Heart right ventricle (tissue), 16 donors: ENCODE measurements around the gene ZBED1. TPM values are rescaled to one million over a fixed set of nuclear protein-coding genes. Genes with fewer than 3 reads are reported as not detected.

Experiments
- ATAC-seq, 8 donors: fragments of 200-7000 bp; cut with Tn5 transposase; one replicate each; pipeline ENCODE4 v1.9.1; 2020; ENCODE audit warnings: mild to moderate bottlenecking in 8 of 8, moderate library complexity in 8 of 8, moderate number of reproducible peaks in 1 of 8
- DNase-seq, 2 donors: peaks; one replicate each; pipeline ENCODE4 v3.0.0-alpha.2; 2020
- H3K27ac ChIP-seq, 10 donors: fragments of 200-600 bp; sonication (generic) in 2 of 10; one replicate each; pipeline versions ENCODE4 v1.5.0 to v1.8.0; 2020 to 2022; ENCODE audit warnings: mild to moderate bottlenecking in 3 of 10
- H3K27me3 ChIP-seq, 7 donors: fragments of 200-600 bp; one replicate each; pipeline ENCODE4 v1.8.0; 2021 to 2022; ENCODE audit warnings: mild to moderate bottlenecking in 2 of 7
- H3K36me3 ChIP-seq, 9 donors: fragments of 200-600 bp; sonication (generic) in 1 of 9; one replicate each; pipeline versions ENCODE4 v1.5.0 to v1.8.0; 2020 to 2022; ENCODE audit warnings: mild to moderate bottlenecking in 2 of 9
- H3K4me1 ChIP-seq, 9 donors: fragments of 200-600 bp; sonication (generic) in 1 of 9; one replicate each; pipeline versions ENCODE4 v1.5.0 to v1.8.0; 2020 to 2022; ENCODE audit warnings: mild to moderate bottlenecking in 4 of 9
- H3K4me3 ChIP-seq, 10 donors: fragments of 200-600 bp; sonication (generic) in 2 of 10; one replicate each; pipeline versions ENCODE4 v1.5.0 to v1.8.0; 2020 to 2022; ENCODE audit warnings: mild to moderate bottlenecking in 7 of 10, moderate library complexity in 2 of 10
- H3K9me3 ChIP-seq, 11 donors: fragments of 200-600 bp in 10 of 11; sonication (generic) in 2 of 11; one replicate each; pipeline versions ENCODE4 v1.5.0 to v1.8.0; 2013 to 2022; ENCODE audit warnings: mild to moderate bottlenecking in 2 of 11, control low read depth in 1 of 11, moderate library complexity in 1 of 11
- WGBS, 2 donors: extraction: QIAGEN DNeasy Blood & Tissue Kit; methylation state at CpG; one replicate each; pipeline ENCODE4 v1.1.7; 2013; ENCODE audit warnings: inconsistent platforms in 1 of 2; 5-methylcytosine and 5-hydroxymethylcytosine counted together
- intact Hi-C, 10 donors: fragments of 100-400 bp; cut with DNase I; formaldehyde crosslinking; loops; one replicate each; pipeline versions ENCODE4 v1.11.1 to v1.14.2; 2022
- polyA plus RNA-seq, 2 donors: library from polyadenylated mRNA; stranded (reverse); fragments of 200-250 nt; gene quantifications; one replicate each; pipeline ENCODE4 v1.2.3, GENCODE V29; 2013
- total RNA-seq, 10 donors: library from RNA; stranded (reverse); fragmentation: NEBNext Ultra II Directional in 3 of 10; extraction: Animal tissue kit (Norgen Biotek cat#: 25700) in 3 of 10; gene quantifications; one replicate each; pipeline versions ENCODE4 v1.2.1 to v1.2.4, GENCODE V29; 2021 to 2023
- TF ChIP-seq, protein P1 (sequence below), 9 donors: fragments of 200-600 bp; sonication (generic) in 2 of 9; IDR thresholded peaks; one replicate each; pipeline versions ENCODE4 v1.5.0 to v1.8.0; 2021 to 2022; ENCODE audit warnings: antibody characterized with exemption in 9 of 9, mild to moderate bottlenecking in 5 of 9, moderate library complexity in 1 of 9
- donor health status: Arrhythmogenic right ventricular cardiomyopathy.
- donor health status: ischemic (EF 13 %, LVEDD 7.1; RV severe dilation, severe dysfunction).
- donor health status: healthy with polysubstance abuse.
- donor health status: DM: no; HTN: yes; CAD: no.
- donor health status: DM: no; HTN: no; CAD: no.
- donor health status: ischemic (EF 25% LVEDD 6.9; RV normal size, moderate dysfunction).
- donor health status: ischemic (EF 25% LVEDD 5.7; RV mildly dilated, moderate dysfunction).
- donor health status: healthy.
- donor health status: DM: yes; HTN: yes; CAD: no.
- donor health status: Ischemic cardiomyopathy.
- donor health status: ischemic (EF 35%, LVEDD 5.7; RV mildly dilated, moderate dysfunction).
- donor health status: nonischemic (EF 11% LVEDD 7.7; RV severe dilation, severe dysfunction).
- donor health status: DM: yes; HTN: yes; CAD: no.
- donor health status: PGD.
- donor health status: ischemic (EF 29% LVEDD 5.4; RV normal size, mild dysfunction).
- donor health status: nonischemic (EF 23%, LVEDD 6.1; RV moderate dilation, normal function).

ZBED1 gene
- total and polyA plus RNA-seq, 12 donors, result 19.0 to 60.8 (median 53.1) TPM

DNA sequence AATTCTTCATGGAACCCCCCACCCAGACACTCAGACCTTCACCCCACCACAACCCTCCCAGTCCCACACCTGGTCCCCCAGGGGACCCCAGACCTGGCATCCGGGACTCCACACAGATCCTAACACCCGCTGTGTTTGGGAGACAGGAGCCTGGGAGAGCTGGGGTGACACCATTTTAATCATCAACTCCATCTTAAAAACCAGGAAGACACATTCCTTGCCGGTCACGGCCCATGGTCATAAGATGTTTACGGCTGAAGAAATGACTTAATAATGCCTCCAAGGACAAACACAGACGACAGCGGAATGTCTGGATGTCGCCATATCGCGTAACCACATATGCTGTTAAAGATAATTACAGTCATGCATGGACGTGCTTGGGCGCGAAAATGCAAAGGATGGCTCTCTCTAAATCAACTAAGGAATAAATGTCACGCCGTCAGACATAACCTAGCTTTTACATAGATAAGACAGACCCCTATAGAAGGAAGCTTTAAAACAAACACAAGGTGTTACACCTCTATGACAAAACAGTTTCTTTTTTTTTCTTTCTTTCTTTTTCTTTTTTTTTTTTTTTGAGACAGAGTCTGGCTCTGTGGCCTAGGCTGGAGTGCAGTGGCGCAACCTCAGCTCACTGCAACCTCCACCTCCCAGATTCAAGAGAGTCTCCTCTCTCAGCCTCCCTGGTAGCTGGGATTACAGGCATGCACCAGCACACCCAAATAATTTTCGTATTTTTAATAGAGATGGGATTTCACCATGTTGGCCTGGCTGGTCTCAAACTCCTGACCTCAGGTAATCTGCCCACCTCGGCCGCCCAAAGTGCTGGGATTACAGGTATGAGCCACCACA lies 2.1 kb upstream of the ZBED1 start:
- no peaks in the 10 kb centered on the region for H3K9me3 ChIP-seq
- no peaks in the 10 kb centered on the region for H3K27me3 ChIP-seq
- no peaks in the 10 kb centered on the region for H3K36me3 ChIP-seq
- no peak overlapping the region for H3K4me3 ChIP-seq
- DNase-seq, result no peak
- no peak for ATAC-seq
- 58 to 59% methylated on average over 19 of the region's 19 CpGs for WGBS, 2 donors
- TF ChIP-seq, protein P1, sequence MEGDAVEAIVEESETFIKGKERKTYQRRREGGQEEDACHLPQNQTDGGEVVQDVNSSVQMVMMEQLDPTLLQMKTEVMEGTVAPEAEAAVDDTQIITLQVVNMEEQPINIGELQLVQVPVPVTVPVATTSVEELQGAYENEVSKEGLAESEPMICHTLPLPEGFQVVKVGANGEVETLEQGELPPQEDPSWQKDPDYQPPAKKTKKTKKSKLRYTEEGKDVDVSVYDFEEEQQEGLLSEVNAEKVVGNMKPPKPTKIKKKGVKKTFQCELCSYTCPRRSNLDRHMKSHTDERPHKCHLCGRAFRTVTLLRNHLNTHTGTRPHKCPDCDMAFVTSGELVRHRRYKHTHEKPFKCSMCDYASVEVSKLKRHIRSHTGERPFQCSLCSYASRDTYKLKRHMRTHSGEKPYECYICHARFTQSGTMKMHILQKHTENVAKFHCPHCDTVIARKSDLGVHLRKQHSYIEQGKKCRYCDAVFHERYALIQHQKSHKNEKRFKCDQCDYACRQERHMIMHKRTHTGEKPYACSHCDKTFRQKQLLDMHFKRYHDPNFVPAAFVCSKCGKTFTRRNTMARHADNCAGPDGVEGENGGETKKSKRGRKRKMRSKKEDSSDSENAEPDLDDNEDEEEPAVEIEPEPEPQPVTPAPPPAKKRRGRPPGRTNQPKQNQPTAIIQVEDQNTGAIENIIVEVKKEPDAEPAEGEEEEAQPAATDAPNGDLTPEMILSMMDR (IDR thresholded peaks at IDR 0.05), result no peak
- no peak overlapping the region for H3K27ac ChIP-seq
- H3K4me1 ChIP-seq, result peaks cover 3 to 23% (median 21%) of the 10 kb centered on the region in 9 donors
- intact Hi-C loops, result loop anchor here in 2 of 10 donors (10.0 kb wide), 2 partner anchors 102 to 218 kb away; no protein-coding TSS in a partner anchor

DNA sequence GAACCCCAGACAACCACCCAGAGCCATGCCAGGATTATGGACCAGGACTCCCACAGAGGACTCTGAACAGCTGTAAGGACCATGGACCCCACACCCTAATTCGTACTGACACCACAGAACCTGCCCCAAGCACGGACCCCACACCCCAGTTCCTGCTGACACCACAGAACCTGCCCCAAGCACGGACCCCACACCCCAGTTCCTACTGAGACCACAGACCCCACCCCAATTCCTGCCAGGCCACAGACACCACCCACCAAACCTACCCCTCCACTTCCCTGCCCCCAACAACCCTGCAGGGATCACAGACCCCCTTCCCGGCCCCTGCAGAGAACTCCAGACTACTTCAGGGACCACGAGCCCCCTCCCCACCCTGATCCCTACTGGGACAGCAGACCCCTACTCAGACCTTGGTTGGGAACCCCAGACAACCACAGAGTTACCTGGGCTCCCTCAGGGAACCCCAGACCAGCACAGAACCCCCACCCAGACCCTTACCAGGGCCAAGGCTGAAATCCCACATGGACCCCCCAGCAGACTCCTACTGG lies 1.4 kb upstream of the ZBED1 start:
- DNase-seq (no peak), ATAC-seq (no peak)
- Histone ChIP-seq H3K27me3 (no peaks in the 10 kb centered on the region), H3K4me3 (no peak overlapping the region), H3K9me3 (no peaks in the 10 kb centered on the region), H3K4me1 (peaks cover 7 to 30% (median 28%) of the 10 kb centered on the region in 9 donors), H3K36me3 (no peaks in the 10 kb centered on the region), H3K27ac (no peak overlapping the region)
- WGBS, 2 donors, result 83 to 90% methylated on average over 5 of the region's 5 CpGs
- TF ChIP-seq, protein P1 (IDR thresholded peaks at IDR 0.05), result no peak
- intact Hi-C loops, result loop anchor here in 2 of 10 donors (10.0 kb wide), 2 partner anchors 103 to 217 kb away; no protein-coding TSS in a partner anchor

DNA sequence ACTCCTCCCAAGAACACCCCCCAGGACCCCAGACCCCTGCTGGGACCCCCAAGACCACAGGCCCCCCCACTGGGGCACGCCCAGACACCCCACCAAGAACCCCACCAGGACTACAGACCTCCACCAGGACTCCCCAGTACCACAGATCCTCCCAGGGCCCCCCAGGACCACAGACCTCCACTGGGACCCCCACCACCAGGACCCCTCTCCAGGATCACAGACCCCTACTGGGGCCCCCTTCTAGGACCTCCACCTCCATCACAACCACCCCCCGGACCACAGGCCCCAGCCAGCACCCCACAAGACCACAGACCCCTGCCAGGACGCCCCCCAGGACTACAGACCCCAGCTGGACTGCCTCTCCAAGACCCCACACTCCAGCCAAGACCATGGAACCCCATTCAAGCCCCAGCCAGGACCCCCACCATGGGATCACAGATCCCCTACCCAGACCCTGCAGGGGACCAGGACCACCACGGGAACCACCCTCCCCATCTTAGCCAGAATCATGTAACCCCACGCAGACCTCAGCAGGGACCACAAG lies 855 bp upstream of the ZBED1 start:
- TF ChIP-seq, protein P1 (IDR thresholded peaks at IDR 0.05), result no peak
- Histone ChIP-seq H3K4me3 (no peak overlapping the region), H3K27ac (no peak overlapping the region), H3K36me3 (peaks cover 0 to under 1% (median 0%) of the 10 kb centered on the region in 9 donors), H3K27me3 (no peaks in the 10 kb centered on the region), H3K4me1 (peaks cover 7 to 34% (median 32%) of the 10 kb centered on the region in 9 donors), H3K9me3 (no peaks in the 10 kb centered on the region)
- intact Hi-C loops, result loop anchor here in 2 of 10 donors (10.0 kb wide), 2 partner anchors 103 to 217 kb away; no protein-coding TSS in a partner anchor
- peak in 1 of 8 donors; percentile 13 for ATAC-seq
- WGBS, 2 donors, result 90 to 95% methylated on average over 5 of the region's 5 CpGs
- no peak for DNase-seq

GRCh38 chrX:2500091-2500802 lies 529 bp downstream of the ZBED1 start:
- no peaks in the 10 kb centered on the region for H3K27me3 ChIP-seq
- peak; percentile 44 to 66 (median 60) for ATAC-seq
- peak; percentile 43 to 54 for DNase-seq
- WGBS, 2 donors, result 0 to 2% methylated on average over 36 to 61 of the region's 70 CpGs
- H3K4me1 ChIP-seq, result peaks cover 7 to 42% (median 33%) of the 10 kb centered on the region in 9 donors
- TF ChIP-seq, protein P1 (IDR thresholded peaks at IDR 0.05), result peak in 4 of 9 donors; percentile 21 to 34 (median 30)
- intact Hi-C loops, result loop anchor here in 2 of 10 donors (10.0 kb wide), 2 partner anchors 105 to 215 kb away; no protein-coding TSS in a partner anchor
- H3K9me3 ChIP-seq, result no peaks in the 10 kb centered on the region
- peak overlapping the region; percentile 68 to 96 (median 88) for H3K4me3 ChIP-seq
- H3K36me3 ChIP-seq, result peaks cover 0 to 14% (median 0%) of the 10 kb centered on the region in 9 donors
- peak overlapping the region; percentile 63 to 97 (median 94) for H3K27ac ChIP-seq
